Stimulated activated CD8-positive, alpha-beta memory T cell treated with anti-CD3 and anti-CD28 coated beads, Interleukin-7, amount 100 ng/mL, for 48 hours (primary cell): ENCODE measurements around the gene PIAS2.

Experiments used
- DNase-seq, 2 donors: peaks; one replicate each; pipeline ENCODE4 v3.0.0-alpha.2; 2020; ENCODE audit warnings: low read depth in 1 of 2; ENCODE audit errors: extremely low read depth in 1 of 2

PIAS2 gene

DNA sequence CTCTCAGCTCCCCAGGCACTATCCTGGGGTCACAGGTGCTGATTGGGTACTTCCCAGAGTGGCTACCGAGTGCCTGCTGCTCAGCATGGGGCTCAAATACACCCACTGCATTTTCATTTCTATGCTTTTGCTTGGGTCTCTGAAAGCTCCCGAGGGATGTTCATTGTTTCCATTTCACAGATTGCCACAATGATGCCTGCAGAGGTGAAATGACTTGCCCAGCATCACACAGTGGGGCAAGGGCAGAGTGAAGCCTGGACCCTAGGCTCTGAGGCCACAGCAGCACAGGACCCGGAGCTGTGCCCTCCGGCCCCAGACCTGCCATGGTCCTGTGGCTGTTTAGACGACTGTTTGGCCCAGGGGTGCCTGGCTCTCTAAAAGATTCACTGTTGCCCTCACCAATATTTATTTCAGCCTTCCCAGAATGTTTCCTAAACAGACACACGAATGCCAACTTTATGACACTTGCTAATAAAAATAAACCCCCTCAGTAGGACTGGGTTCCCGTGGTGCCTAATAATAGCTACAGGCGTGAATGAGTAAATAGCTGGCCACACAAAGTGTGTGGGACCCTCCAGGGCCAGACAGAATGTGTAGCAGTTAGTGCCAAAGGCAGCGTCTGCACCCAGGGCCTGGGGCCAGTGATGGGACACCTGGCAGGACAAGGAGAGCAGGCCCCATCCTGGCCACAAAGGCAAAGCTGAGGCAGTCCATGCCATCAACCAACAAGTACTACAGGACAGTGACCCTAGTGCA lies 149.0 kb downstream of the PIAS2 start:
- no peak for DNase-seq

DNA sequence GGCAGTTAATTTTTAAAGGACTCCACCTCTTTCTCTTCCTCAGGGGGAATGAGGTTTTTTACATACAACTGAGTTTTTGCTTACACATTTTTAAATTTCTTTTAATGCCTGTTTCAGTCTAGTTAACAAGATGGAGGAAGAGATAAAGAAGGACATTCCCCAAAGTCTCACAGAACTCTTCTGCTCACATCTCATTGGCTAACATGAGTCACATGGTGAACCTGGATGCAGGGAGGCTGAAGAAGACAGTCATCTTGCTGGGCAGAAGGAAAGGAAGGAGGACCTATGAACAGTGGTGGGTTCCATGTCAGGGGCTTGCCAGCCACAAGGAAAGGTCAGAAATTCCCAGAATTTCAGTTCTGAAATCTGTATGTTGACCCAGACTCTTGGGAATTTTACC lies 150.1 kb downstream of the PIAS2 start:
- DNase-seq: no peak

DNA sequence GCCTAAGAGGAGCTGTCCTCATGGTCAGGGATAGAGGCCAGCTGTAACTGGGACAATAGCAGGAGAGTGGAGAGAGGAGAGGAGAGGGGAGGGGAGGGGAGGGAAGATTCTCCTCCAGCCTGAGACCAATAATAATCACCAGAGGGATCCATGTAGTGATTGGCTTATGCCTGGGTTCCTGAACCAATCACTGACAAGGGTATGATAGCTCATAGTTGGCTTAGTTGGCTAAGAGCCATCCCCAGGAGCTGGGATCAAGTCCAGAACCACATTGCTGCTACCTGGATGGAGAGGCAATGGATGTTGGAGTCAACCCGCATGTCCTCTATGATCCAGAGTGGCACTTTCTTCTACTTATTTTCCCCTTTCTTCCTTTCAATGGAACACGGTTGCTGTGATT lies 152.7 kb downstream of the PIAS2 start:
- no peak for DNase-seq

DNA sequence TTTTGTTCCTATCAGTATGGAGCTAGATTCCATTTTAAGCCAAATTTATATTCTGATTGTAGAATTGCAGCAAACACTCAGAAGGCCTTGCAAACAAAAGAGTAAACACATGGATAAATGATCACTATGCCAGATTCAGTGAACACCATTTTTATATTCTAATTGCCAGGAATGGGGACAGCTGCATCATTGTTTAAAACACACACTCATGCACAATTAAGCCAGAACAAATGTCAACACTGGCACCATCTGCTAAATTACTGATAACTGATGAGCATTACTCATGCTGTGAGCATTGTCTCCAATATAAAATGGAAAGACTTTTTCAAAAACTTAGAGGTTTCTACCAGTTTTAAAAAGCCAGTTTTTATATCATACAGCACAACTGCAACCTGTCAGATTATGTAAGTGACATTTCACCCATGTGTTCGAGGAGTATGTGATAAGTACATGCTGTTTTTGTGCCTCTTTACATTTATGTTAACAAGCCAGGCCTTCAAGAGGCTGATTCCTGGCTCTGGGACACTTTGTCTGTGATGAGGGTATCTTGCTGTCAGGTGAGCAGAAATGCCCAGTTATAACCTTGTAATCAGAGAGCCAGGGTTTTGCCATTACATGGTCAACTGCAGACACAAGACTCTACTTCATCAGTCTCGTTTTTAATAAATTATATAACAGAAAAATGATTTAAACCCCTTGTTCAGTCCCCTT lies 156.1 kb downstream of the PIAS2 start:
- DNase-seq: no peak

DNA sequence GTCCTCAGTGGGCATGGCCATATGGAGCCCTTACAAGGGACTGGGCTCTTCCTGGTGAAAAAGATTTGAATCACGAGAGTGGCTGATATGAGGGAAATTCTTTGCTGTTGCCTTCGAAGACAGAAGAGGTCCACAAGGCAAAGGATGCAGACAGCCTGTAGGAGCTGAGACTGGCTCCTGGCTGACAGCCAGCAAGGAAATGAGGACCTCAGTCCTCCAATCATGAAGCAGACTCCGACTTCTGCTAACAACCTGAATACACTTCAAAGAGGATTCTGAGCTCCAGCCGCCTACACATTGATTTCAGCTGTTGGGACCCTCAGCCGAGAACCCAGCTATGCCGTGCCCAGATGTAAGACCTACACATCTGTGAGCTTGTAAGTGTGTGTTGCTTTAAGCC lies 157.4 kb downstream of the PIAS2 start:
- no peak for DNase-seq

DNA sequence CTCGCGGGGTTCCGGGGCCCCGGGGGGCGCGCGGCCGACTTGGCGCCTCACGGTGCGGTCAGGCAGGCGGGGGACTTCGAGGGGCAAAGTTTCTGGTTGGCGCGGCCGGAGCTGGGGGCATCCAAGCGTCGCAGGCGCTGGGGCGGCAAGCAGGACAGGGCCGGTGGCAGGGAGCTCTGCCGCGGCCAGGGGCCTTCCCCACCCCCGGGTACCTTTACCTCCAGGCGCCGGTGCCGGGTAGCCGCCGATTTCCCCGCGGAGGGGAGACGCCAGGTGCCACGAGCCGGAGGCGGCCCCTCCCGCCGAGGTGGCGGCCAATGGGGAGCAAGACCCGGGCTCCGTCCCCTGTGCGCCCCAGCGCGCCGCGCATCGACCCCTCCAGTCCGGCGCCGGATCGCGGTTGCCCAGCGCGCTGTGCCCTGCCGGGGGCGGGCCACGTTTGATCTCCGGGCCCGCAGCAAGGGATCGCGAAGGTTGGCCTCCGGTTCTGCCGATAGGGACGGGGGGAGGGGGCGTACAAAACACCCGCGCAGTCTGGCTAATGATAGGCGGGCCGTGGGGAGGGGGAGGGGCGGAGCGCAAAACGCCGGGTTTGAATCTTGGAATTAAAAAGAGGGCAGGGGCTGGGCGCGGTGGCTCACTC lies 160.6 kb downstream of the PIAS2 start, which contains the start of gene ST8SIA5:
Gene ST8SIA5, minus strand, starts transcription at position 495 of the 643 bp plus-strand sequence. CDS start 545 bp downstream, outside the sequence.
- DNase-seq: no peak

DNA sequence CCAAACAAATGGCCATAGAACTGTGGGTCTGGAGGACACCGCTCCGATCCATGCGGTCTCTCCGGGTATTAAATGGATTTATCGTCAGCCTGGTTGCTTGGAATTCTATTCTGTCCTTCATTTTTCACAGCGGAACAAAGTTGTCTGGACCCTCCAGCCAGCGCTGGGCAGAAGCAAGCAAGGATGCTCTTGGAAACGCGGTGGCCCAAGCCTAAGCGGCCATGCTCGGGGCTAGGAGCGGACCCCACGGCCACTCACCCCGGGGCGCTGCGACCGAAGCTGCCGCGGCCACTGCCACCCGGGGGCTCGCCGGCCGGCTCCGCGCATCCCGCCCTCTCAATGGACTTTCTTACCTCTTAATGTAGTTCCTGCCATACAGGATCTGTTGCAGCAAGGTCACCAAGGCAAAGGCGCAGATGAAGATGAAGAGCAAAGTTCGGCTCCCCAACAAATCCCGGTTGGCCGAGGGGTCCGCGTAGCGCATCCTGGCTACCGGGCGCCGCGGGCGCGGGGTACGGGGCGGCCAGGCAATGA lies 161.2 kb downstream of the PIAS2 start:
- DNase-seq: no peak

DNA sequence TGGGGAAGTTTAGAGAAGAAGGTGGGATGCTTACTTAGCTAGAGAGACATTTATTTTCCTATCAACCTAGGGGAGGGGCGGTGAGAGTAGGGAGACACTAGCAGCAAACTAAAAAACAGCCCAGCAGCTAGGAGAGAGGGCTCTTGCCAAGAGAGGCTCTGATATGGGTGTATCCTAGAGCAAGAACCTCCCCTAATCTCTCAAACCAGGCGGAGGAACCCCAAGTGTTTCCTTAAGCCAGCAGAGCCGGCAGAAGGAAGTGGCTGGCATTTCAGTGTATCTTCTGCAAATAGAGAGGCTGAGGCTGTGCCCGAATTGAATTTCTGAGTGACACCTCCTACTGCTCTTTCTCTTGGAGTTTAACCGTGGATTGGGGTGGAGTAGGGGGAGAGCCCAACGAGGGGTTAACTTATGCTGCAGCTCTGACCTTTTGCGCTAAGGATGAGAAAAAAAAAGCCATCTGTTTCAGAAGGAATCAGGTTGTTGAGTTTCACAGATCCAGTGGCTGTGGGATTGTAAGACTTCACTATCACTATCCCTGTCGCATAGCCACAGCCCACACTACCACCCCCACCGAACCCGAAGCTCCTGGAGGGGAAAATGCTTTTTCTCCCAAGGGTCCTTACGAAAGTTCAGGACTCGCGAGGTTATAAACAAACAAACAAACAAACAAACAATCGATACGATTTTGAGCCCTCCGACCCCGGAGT lies 161.8 kb downstream of the PIAS2 start:
- DNase-seq: no peak

DNA sequence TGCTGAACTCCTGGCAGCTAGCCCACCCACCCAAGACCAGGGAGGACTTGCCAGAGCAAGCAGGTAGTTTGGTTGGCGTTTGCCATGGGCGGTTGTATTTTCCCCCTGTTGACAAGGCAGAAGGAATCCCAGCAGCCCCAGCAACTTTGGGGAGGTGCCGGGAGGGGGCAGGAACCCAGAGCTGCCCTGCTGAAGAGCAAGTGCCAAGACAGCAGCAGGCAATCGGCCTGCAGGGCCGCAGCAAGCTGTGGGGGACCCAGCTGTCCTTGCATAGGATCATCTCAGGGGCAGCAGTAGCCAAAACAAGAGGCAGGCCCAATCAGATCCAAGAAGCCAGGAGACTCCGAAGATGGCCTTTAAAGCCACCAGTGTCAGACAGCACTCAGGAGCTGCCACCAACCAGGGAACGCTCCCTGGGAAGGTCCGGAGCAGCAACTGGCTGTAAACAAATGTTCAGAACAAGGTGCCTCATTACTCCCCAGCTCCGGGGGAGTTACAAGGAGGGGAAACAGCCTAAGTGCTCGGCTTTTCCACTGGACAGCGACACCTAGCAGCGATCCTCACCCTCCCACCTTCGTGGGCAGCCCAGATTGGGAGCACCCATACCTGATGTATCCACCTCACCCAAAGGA lies 162.5 kb downstream of the PIAS2 start:
- DNase-seq: no peak

DNA sequence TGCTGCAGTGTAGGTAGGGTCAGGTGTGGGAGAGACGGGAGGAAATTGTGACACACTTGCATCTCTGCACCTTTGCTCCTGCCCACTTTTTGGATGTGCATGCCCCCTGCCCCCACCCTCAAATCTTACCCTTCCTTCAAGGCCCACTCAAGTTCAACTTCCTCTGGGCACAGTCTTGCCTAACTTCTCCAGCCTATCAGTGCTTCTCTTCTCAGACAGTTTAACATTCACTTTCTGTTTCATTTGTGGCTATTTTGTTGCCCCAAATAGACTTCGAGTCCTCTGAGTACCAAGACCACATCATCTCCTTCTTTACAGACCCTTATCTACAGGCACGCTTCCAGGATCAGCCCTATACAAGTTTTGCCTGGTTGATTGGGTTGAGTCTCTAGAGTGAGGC lies 163.1 kb downstream of the PIAS2 start:
- no peak for DNase-seq
